NK-92 treated with Interleukin-12 subunit alpha and Interleukin-12 subunit beta, amount 100 ng/mL, for 24 hours (cell line): ENCODE data around the gene JMJD8.
A peak's percentile ranks its signal among the peaks of the same experiment; 100 is the strongest.

ENCODE experiments used
- DNase-seq: peaks from one replicate; lab custom pipeline; 2025; lab: John Stamatoyannopoulos, UW

JMJD8 gene, protein sequence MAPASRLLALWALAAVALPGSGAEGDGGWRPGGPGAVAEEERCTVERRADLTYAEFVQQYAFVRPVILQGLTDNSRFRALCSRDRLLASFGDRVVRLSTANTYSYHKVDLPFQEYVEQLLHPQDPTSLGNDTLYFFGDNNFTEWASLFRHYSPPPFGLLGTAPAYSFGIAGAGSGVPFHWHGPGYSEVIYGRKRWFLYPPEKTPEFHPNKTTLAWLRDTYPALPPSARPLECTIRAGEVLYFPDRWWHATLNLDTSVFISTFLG

DNA sequence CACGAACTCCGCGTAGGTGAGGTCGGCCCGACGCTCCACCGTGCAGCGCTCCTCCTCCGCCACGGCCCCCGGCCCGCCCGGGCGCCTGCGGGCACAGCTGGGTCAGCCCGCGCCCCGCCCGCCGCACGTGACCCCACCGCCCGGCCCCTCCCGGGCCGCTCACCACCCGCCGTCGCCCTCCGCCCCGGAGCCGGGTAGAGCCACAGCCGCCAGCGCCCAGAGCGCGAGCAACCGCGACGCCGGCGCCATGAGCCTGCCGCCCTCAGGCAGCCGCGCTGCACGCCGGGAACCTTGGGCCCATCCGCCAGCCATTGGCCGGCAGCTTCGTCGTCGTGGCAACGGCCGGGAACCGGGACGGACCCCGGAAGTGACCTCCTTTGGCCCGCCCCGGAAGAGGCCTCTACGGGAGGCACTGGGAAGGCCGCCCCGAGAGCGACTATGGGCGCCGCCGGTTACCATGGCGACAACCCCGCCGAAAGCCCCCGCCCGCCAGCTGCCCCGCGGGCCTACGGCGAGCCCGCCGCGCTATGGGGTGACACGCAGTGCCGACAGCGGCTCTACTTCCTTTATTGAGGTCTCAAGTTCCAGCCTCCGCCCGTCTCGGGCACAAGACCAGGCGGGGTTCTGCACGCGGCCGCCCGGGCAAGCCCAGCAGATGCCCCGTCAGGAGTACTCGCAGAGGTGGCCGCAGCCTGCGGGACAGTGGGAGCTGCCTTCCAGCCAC lies at the start of gene JMJD8:
Gene JMJD8 (minus strand): TSS at position 264 of the 724 bp plus-strand sequence. CDS start 15 bp downstream, at position 249.
- DNase-seq: peak; percentile 61

- no peak for DNase-seq
These were observed 49.5 kb upstream of the JMJD8 start for GRCh38 chr16:733382-734207.

DNA sequence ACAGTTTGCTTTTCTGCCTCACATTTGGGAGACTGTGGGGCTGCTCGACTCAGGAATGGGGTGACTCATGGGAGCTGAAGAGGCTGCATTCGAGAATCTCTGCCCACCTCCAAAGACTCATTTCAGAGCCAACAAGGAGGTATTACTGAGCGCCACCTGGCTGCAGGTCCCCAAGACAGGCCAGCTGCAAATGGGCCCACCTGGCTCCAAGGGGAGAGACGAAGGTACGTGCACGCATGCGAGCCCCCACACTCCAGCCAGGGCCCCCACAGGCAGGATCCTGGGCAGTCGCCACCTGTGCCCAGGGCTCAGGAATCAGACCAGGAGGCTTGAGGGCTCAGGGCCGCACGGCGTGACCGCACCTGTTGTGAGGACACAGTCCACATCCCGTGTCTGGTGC lies 48.8 kb upstream of the JMJD8 start:
- no peak for DNase-seq

DNA sequence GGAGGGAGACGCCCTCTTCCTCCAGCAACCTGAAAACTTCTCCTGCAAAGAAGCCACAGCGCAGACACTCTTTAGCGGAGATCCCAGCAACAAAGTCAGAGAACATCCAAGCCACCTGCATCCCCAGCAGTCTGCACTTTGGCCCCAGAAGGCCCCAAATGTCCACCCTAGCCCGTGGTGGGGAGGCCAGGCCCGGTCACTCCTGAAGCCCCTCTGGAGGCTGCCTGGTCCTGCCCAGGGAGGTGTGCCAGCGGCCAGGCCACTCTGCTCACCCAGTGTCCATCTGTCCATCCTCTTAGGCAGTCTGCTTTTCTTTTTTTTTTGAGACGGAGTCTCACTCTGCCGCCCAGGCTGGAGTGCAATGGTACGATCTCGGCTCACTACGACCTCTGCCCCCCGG lies 48.2 kb upstream of the JMJD8 start:
- no peak for DNase-seq

DNA sequence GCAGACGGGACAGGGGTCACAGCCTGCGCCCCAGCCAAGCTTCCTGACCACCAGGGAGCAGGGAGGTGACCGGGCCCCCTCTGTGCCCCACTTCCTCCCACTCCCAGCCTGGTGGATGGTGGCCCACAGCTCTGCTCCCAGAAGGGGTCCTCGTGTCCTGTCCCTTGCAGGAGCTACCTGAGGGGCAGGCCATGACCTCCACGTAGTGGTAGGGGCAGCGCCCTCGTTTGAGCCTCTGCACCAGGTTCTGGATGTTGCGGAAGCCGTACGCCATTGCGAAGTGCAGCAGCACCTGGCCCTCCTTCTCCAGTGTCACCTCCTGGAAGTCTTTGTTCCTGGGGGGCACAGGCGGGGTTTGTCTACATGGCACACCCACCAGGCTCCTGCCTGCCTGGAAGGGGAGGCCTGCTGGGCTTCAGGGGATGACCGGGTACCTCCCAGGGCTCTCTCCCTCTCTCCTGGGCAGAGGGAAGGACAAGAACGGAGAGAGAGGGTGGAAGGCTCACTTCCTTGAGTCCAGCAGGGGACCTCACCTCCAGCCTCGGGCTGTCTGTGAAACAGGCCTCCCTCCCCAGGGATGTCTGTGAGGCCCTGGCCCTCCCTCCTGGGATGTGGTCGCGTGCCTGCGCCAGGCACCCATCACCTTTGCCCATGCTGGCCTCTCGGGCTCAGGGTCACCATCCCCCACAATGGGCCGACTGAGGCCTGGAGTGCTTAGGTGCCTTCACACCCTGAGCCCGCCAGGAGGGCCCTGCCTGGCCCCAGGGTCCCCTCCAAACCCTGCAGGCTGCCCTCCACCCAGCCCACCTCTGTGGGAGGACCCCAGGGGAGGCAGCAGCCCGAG lies 46.8 kb upstream of the JMJD8 start:
- no peak for DNase-seq

- no peak for DNase-seq
These were observed 45.9 kb upstream of the JMJD8 start for GRCh38 chr16:729768-730665.

DNA sequence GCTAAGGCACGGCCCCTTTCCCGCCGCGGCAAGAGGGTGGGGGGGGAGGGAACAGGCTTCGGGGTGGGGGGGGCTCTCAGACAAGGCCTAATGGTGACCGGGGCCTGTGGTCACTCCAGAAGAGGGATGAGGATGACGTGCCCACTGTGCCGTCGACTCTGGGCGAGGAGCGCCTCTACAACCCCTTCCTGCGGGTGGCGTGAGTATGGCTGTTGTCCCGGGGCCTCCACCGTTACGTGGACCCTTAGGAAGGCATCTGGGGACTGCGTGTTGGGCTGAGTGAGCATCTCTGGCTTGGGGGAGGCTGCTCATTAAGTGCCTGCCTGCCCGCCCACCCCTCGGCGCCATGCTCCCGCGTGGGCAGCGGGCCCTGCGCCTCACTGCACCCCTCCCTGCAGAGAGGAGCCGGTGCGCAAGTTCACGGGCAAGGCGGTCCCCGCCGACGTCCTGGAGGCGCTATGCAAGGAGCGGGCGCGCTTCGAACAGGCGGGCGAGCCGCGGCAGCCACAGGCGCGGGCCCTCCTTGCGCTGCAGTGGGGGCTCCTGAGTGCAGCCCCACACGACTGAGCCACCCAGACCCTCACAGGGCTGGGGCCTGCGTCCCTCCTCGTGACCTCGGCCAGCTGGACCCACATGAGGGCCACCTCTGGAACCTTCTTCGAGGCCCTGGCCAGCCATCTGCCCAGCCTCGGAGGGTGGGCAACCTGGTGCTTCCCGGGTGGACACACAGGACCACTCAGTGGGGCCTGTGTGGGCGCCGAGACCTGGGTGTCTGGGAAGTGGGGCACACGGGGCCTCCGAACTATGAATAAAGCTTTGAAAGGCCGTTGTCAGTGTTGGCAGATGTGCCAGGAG lies 45.0 kb upstream of the JMJD8 start:
- DNase-seq: no peak

DNA sequence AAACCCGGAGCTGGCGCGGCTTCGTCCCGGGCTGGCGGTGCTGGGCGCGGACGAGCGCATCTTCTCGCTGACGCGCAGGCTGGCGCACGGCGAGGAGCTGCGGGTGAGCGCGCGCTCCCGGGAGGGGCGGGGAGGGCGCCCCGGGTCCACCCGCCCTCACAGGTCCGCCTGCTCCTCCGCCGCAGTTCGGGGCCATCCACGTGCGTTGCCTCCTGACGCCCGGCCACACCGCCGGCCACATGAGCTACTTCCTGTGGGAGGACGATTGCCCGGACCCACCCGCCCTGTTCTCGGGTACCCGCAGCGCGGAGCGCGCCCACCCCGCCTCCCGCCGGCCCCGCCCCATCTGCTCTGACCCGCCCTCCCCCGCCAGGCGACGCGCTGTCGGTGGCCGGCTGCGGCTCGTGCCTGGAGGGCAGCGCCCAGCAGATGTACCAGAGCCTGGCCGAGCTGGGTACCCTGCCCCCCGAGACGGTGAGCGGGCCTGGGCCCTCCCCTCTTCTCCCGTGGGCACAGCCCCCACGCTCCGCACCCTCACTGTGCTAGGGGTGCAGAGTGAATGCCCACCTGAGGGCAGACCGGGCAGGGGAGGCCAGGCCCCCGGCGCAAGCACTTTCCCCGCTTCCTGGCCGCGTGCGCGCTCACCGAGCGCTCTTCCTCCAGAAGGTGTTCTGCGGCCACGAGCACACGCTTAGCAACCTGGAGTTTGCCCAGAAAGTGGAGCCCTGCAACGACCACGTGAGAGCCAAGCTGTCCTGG lies 44.2 kb upstream of the JMJD8 start:
- DNase-seq: peak; percentile 70

DNA sequence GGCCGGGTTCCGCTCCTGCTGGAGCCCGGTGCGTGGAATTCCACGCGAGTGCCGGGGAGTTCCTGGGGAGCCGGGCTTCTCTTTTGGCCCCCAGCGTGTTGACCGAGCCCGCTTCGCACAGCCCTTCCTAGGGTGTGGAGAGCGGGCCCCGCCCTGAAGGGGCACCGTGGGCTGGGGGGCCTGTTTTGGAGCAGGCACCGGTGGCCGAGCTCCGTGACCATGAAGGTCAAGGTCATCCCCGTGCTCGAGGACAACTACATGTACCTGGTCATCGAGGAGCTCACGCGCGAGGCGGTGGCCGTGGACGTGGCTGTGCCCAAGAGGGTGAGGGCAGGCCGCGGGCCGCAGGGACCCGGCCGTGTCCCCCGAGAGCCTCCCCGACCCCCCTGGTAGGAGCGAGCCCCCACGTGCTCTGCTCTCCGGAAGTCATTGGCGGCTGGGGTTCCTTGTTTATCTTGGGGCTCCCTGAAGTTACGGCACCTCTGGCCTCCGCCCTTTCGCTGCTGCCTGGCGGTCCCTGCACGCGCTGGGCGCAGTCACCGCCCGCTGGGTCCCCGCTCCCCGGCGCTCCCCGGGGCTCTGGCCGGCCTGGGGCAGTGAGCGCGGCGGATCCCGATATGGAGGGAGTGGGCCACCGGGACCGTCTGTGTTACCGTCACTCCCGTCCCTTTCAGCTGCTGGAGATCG lies 43.3 kb upstream of the JMJD8 start:
- DNase-seq: no peak

- DNase-seq: peak; percentile 61
These were observed 42.5 kb upstream of the JMJD8 start, which contains the start of the genes CCDC78 and HAGHL for GRCh38 chr16:726438-727290. CCDC78 (minus strand) TSS chr16:726443; CDS start chr16:726367, 76 bp downstream. HAGHL (plus strand) TSS chr16:727106; CDS start chr16:727510, 404 bp downstream.

- no peak for DNase-seq
These were observed 42.0 kb upstream of the JMJD8 start for GRCh38 chr16:726188-726437.

DNA sequence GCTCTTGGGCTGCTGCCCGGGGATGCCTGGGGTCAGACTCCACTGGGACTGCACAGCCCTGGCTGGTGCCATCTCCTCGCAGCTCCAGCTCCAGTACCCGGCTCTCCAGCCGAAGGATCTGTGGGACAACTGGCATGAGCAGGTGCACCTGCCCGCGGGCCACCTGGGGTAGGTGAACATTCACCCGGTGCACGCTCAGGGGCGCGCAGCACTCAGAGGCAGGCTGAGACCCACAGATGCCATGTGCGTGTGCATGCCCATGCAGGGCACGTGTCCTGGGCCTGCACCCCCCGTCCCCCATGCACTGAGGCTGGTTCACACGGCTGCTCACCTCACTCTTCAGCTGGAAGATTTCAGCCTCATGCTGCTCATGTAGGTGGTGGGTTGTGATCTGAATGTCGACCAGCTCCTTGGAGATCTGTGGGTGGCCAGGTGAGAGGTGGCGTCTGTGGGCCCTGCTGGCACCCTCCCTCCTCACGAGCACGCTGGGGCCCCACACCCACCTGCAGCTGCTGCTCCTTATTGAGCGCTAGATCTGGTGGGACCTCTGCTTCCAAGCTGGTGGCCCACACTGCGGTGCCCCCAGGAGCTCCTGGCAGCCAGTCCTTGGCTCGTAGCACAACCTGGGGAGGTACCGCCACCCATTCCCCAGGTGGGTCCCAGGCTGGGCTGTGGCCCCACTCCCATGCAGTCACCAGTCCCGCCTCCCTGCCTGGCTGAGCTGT lies 41.5 kb upstream of the JMJD8 start:
- no peak for DNase-seq

GRCh38 chr16:725041-725376 lies 40.9 kb upstream of the JMJD8 start:
- no peak for DNase-seq

DNA sequence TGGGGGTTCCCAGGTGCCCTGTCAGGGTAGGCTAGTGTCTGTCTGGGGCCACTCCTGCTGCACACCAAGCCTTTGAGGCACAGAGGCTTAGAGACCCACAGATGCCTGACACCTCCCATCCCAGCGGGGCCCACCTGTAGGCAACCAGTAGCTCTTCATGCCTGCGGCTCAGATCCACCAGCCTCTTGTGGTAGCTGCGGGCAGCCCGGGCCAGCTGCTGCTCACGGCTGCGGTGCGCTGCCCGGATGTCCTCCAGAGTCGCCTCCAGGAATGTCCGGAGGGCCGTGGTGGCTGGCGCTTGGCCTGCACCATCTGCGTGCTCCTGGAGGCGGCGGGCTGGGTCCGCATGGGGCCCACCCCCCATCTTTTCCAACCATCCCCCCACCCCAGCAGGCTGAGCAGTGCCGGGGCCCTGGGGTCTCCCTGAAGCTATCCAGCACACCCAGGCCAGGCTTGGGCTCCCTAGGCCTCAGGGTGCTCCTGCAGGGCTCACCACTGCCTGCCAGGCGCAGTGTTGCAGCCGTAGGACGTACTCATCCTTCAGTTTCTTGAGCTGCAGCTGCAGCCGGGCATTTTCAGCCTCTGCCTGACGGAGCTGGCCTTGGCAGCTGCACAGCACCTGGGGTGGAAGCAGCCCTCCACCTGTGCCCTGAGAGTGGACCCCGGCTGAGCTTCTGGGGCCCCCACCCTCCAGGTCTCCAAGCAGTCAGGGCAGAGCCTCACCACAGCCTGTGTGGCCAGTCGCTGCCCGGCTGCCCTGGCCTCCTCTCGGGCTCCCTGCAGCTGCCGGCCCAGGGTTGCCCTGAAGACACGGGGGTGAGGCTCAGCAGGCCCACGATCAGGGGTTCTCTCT lies 40.3 kb upstream of the JMJD8 start:
- DNase-seq: no peak

- DNase-seq: no peak
These were observed 39.6 kb upstream of the JMJD8 start for GRCh38 chr16:723695-724094.
